NB4 (cell line): ENCODE results near the gene SMAD3.

Experiments used
- DNase-seq: peaks from one replicate; pipeline ENCODE4 v3.0.0; 2010; ENCODE audit warnings: low read depth
- H3K4me3 ChIP-seq: one replicate; pipeline ENCODE4 v1.5.1; 2011; ENCODE audit warnings: mild to moderate bottlenecking, low read depth, low read length, moderate library complexity
- CTCF ChIP-seq: IDR thresholded peaks from one replicate; pipeline ENCODE4 v1.5.1; 2012; ENCODE audit warnings: low read depth, low read length
- MAX ChIP-seq: IDR thresholded peaks from 2 replicates; pipeline ENCODE4 v1.6.1; 2011; ENCODE audit warnings: low read depth, low read length
- MYC ChIP-seq: IDR thresholded peaks from 2 replicates; pipeline ENCODE4 v1.6.1; 2011; ENCODE audit warnings: low read depth, low read length
- POLR2A ChIP-seq: IDR thresholded peaks from 2 replicates; pipeline ENCODE4 v1.6.1; 2011; ENCODE audit warnings: mild to moderate bottlenecking; ENCODE audit not compliant: insufficient read length; ENCODE audit errors: extremely low read depth

The SMAD3 gene

GRCh38 chr15:67137951-67138848 lies 72.8 kb downstream of the SMAD3 start:
- H3K4me3 ChIP-seq = no peak overlapping the region
- no peak for DNase-seq
- TF ChIP-seq MAX (no peak), CTCF (no peak), POLR2A (no peak), MYC (no peak)

- no peak overlapping the region for H3K4me3 ChIP-seq
- no peak for TF ChIP-seq POLR2A
- TF ChIP-seq CTCF = no peak
- TF ChIP-seq MAX = no peak
- no peak for TF ChIP-seq MYC
- no peak for DNase-seq
Measured at GRCh38 chr15:67138891-67139855, 73.8 kb downstream of the SMAD3 start.

- no peak for DNase-seq
- H3K4me3 ChIP-seq = no peak overlapping the region
- TF ChIP-seq MYC (no peak), POLR2A (no peak)
Measured at GRCh38 chr15:67140078-67140833, 74.9 kb downstream of the SMAD3 start.

GRCh38 chr15:67142092-67142766 lies 76.8 kb downstream of the SMAD3 start:
- no peak for DNase-seq
- H3K4me3 ChIP-seq = no peak overlapping the region
- TF ChIP-seq CTCF (no peak), MAX (no peak), POLR2A (no peak), MYC (no peak)

GRCh38 chr15:67142767-67143100 lies 77.3 kb downstream of the SMAD3 start:
- no peak for DNase-seq
- H3K4me3 ChIP-seq = no peak overlapping the region
- TF ChIP-seq MAX (no peak), POLR2A (no peak), MYC (no peak), CTCF (no peak)
